ENCODE measurements around the gene ZNF136.

GRCh38 chr19:12159773-12160414 is 3.0 kb upstream of the ZNF136 start:
- TF ChIP-seq CTCF (IDR thresholded peaks at IDR 0.05; ENCODE audit: insufficient read depth, low read length) (no peak), SPI1 (IDR thresholded peaks at IDR 0.05; ENCODE audit: borderline replicate concordance, low read depth) (no peak), REST (IDR thresholded peaks at IDR 0.05; ENCODE audit: insufficient replicate concordance, low read depth) (no peak), POLR2AphosphoS5 (IDR thresholded peaks at IDR 0.05; ENCODE audit: low read depth) (no peak)

Measured in HL-60 (cell line).